ENCODE results near the gene CDC16. TPM values are rescaled to one million over a fixed set of nuclear protein-coding genes. Genes with fewer than 3 reads are reported as not detected.
A peak's percentile ranks its signal among the peaks of the same experiment; 100 is the strongest.
"Not testable (repeated sequence)": the region's sequence is repeated elsewhere in the genome, so short reads cannot be mapped to it uniquely, and the experiment has no call there.

The CDC16 gene
- 71.0 TPM for polyA plus RNA-seq (ENCODE audit: insufficient read length)

- peak; percentile 61 for DNase-seq (ENCODE audit: low read depth)
Measured at GRCh38 chr13:114234645-114235421, at the start of gene CDC16. TSS of gene CDC16 (plus strand) at chr13:114234897. CDS start at chr13:114235085, 188 bp downstream.

GRCh38 chr13:114185182-114185971, 49.3 kb upstream of the CDC16 start:
- no peak for DNase-seq (ENCODE audit: low read depth)

GRCh38 chr13:114194853-114195252, 39.8 kb upstream of the CDC16 start:
- no peak for DNase-seq (ENCODE audit: low read depth)

- DNase-seq (ENCODE audit: low read depth), result no peak
Measured at GRCh38 chr13:114196629-114197028, 38.1 kb upstream of the CDC16 start.

GRCh38 chr13:114198556-114198955, 36.1 kb upstream of the CDC16 start:
- DNase-seq (ENCODE audit: low read depth), result no peak

GRCh38 chr13:114199526-114199925, 35.2 kb upstream of the CDC16 start:
- not testable (repeated sequence) for DNase-seq (ENCODE audit: low read depth)

GRCh38 chr13:114199954-114200353, 34.7 kb upstream of the CDC16 start:
- no peak for DNase-seq (ENCODE audit: low read depth)

- DNase-seq (ENCODE audit: low read depth), result no peak
Measured at GRCh38 chr13:114200399-114200911, 34.2 kb upstream of the CDC16 start.

- no peak for DNase-seq (ENCODE audit: low read depth)
Measured at GRCh38 chr13:114202581-114202980, 32.1 kb upstream of the CDC16 start.

- DNase-seq (ENCODE audit: low read depth), result no peak
Measured at GRCh38 chr13:114203536-114203935, 31.2 kb upstream of the CDC16 start.

- no peak for DNase-seq (ENCODE audit: low read depth)
Measured at GRCh38 chr13:114204894-114205293, 29.8 kb upstream of the CDC16 start.

GRCh38 chr13:114208134-114208533, 26.6 kb upstream of the CDC16 start:
- DNase-seq (ENCODE audit: low read depth), result no peak

GRCh38 chr13:114211446-114212157, 23.1 kb upstream of the CDC16 start:
- DNase-seq (ENCODE audit: low read depth), result no peak

- no peak for DNase-seq (ENCODE audit: low read depth)
Measured at GRCh38 chr13:114212158-114212495, 22.6 kb upstream of the CDC16 start.

GRCh38 chr13:114213980-114214379, 20.7 kb upstream of the CDC16 start:
- no peak for DNase-seq (ENCODE audit: low read depth)

- no peak for DNase-seq (ENCODE audit: low read depth)
Measured at GRCh38 chr13:114219392-114219791, 15.3 kb upstream of the CDC16 start.

GRCh38 chr13:114222461-114222968, 12.2 kb upstream of the CDC16 start:
- DNase-seq (ENCODE audit: low read depth), result no peak

- no peak for DNase-seq (ENCODE audit: low read depth)
Measured at GRCh38 chr13:114224201-114224600, 10.5 kb upstream of the CDC16 start.

GRCh38 chr13:114225610-114226009, 9.1 kb upstream of the CDC16 start:
- no peak for DNase-seq (ENCODE audit: low read depth)

GRCh38 chr13:114226088-114226487, 8.6 kb upstream of the CDC16 start:
- no peak for DNase-seq (ENCODE audit: low read depth)

- peak; percentile 61 for DNase-seq (ENCODE audit: low read depth)
Measured at GRCh38 chr13:114226699-114227323, 7.9 kb upstream of the CDC16 start.

Measured in forelimb muscle (tissue), 1 donor.